ENCODE results near the gene FBXL19.

The FBXL19 gene

GRCh38 chr16:30997725-30998711, 74.6 kb downstream of the FBXL19 start:
- Histone ChIP-seq H3K27me3 (ENCODE audit: control insufficient read depth, insufficient read depth, low read length) (no peaks in the 10 kb centered on the region), H3K4me1 (peaks cover 14% of the 10 kb centered on the region), H3K9ac (no peak overlapping the region)

More at GRCh38 chr16:30997725-30998711, 74.6 kb downstream of the FBXL19 start:
- Histone ChIP-seq H3K36me3 (ENCODE audit: control insufficient read depth, insufficient read depth, low read length) (no peaks in the 10 kb centered on the region), H3K4me3 (ENCODE audit: low read depth, low read length) (peak overlapping the region; percentile 60), H3K27ac (peak overlapping the region; percentile 39), H3K9me3 (ENCODE audit: control insufficient read depth, low read length) (no peaks in the 10 kb centered on the region), H3K4me2 (ENCODE audit: low read length) (peak overlapping the region; percentile 73), H3K79me2 (no peaks in the 10 kb centered on the region), H2AFZ (peak overlapping the region; percentile 87)
- TF ChIP-seq, protein P1, sequence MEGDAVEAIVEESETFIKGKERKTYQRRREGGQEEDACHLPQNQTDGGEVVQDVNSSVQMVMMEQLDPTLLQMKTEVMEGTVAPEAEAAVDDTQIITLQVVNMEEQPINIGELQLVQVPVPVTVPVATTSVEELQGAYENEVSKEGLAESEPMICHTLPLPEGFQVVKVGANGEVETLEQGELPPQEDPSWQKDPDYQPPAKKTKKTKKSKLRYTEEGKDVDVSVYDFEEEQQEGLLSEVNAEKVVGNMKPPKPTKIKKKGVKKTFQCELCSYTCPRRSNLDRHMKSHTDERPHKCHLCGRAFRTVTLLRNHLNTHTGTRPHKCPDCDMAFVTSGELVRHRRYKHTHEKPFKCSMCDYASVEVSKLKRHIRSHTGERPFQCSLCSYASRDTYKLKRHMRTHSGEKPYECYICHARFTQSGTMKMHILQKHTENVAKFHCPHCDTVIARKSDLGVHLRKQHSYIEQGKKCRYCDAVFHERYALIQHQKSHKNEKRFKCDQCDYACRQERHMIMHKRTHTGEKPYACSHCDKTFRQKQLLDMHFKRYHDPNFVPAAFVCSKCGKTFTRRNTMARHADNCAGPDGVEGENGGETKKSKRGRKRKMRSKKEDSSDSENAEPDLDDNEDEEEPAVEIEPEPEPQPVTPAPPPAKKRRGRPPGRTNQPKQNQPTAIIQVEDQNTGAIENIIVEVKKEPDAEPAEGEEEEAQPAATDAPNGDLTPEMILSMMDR (IDR thresholded peaks at IDR 0.05): no peak
